Peyer's patch (tissue), 4 donors: ENCODE results near the gene MPP2.

Experiments used
- CTCF ChIP-seq, 6 experiments: fragments of 450-650 bp in 4 of 6; fragments of 200-600 bp in 2 of 6; sonication (generic) in 1 of 6; IDR thresholded peaks; one replicate each; pipeline ENCODE4 v1.5.1; 2017 to 2019; ENCODE audit warnings: antibody characterized with exemption in 6 of 6, mild to moderate bottlenecking in 3 of 6, moderate library complexity in 1 of 6
- POLR2A ChIP-seq, 2 donors: fragments of 450-650 bp; IDR thresholded peaks; one replicate each; pipeline ENCODE4 v1.5.1; 2017; ENCODE audit warnings: antibody characterized with exemption in 2 of 2, mild to moderate bottlenecking in 2 of 2, moderate library complexity in 2 of 2

DNA sequence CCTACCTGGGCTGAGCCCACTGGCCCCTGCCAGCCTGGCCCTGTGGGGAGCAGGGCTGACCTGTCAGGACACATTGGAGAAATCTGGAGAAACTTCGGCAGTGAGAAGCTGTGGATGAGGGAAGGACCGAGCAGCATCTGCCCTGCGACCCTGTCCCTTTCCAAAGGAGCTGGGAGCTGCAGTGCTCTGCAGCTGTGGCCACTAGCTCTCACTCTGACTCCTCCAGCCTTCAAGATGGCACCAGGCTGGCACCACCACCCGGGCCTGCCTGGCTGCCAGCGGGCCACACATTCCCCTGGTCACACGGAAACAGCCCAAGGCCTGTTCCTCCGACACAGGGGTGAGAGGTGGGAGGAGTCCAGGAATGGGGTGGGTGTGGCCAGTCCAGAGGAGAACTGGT lies 30.3 kb downstream of the MPP2 start:
- no peak for TF ChIP-seq CTCF (IDR thresholded peaks at IDR 0.05)
- no peak for TF ChIP-seq POLR2A (IDR thresholded peaks at IDR 0.05)
